ENCODE data around the gene SPPL3. TPM values are rescaled to one million over a fixed set of nuclear protein-coding genes. Genes with fewer than 3 reads are reported as not detected.

Gene SPPL3
- total and polyA plus RNA-seq, 2 experiments from 2014 or later = 10.9 to 27.8 TPM

DNA sequence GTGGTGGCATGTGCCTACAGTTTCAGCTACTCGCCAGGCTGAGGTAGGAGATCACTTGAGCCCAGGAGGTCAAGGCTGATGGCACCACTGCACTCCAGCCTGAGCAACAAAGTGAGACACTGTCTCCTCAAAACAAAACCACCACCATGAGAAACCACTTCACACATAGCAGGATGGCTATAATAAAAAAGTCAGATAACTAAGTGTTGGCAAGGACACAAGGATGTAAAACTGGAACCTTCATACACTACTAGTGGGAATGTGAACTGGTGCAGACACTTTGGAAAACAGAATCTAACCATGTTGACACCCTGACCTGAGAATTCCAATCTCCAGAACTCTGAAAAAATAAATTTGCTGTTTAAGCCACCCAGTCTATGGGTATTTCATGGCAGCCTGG is 110.8 kb downstream of the SPPL3 start:
- H3K27ac ChIP-seq (ENCODE audit: low read depth) = no peak overlapping the region
- Mint-ChIP-seq H3K27ac (no peak overlapping the region), H3K4me1 (no peaks in the 10 kb centered on the region), H3K9me3 (peaks cover 20% of the 10 kb centered on the region), H3K4me3 (no peak overlapping the region), H3K36me3 (ENCODE audit: low read depth) (peaks cover 24% of the 10 kb centered on the region), H3K27me3 (ENCODE audit: insufficient read depth, low read depth, poor library complexity) (no peaks in the 10 kb centered on the region)
- no peaks in the 10 kb centered on the region for H3K79me2 ChIP-seq (replicated peaks; ENCODE audit: insufficient read depth)
- no peaks in the 10 kb centered on the region for H3K36me3 ChIP-seq (ENCODE audit: insufficient read depth)
- no peaks in the 10 kb centered on the region for H3K4me1 ChIP-seq (ENCODE audit: insufficient read depth)
- H4K20me1 ChIP-seq (replicated peaks; ENCODE audit: insufficient read depth) = no peaks in the 10 kb centered on the region
- H3K9me2 ChIP-seq (ENCODE audit: insufficient read depth) = no peaks in the 10 kb centered on the region
- H2AFZ ChIP-seq = no peak overlapping the region
- TF ChIP-seq, protein P1, sequence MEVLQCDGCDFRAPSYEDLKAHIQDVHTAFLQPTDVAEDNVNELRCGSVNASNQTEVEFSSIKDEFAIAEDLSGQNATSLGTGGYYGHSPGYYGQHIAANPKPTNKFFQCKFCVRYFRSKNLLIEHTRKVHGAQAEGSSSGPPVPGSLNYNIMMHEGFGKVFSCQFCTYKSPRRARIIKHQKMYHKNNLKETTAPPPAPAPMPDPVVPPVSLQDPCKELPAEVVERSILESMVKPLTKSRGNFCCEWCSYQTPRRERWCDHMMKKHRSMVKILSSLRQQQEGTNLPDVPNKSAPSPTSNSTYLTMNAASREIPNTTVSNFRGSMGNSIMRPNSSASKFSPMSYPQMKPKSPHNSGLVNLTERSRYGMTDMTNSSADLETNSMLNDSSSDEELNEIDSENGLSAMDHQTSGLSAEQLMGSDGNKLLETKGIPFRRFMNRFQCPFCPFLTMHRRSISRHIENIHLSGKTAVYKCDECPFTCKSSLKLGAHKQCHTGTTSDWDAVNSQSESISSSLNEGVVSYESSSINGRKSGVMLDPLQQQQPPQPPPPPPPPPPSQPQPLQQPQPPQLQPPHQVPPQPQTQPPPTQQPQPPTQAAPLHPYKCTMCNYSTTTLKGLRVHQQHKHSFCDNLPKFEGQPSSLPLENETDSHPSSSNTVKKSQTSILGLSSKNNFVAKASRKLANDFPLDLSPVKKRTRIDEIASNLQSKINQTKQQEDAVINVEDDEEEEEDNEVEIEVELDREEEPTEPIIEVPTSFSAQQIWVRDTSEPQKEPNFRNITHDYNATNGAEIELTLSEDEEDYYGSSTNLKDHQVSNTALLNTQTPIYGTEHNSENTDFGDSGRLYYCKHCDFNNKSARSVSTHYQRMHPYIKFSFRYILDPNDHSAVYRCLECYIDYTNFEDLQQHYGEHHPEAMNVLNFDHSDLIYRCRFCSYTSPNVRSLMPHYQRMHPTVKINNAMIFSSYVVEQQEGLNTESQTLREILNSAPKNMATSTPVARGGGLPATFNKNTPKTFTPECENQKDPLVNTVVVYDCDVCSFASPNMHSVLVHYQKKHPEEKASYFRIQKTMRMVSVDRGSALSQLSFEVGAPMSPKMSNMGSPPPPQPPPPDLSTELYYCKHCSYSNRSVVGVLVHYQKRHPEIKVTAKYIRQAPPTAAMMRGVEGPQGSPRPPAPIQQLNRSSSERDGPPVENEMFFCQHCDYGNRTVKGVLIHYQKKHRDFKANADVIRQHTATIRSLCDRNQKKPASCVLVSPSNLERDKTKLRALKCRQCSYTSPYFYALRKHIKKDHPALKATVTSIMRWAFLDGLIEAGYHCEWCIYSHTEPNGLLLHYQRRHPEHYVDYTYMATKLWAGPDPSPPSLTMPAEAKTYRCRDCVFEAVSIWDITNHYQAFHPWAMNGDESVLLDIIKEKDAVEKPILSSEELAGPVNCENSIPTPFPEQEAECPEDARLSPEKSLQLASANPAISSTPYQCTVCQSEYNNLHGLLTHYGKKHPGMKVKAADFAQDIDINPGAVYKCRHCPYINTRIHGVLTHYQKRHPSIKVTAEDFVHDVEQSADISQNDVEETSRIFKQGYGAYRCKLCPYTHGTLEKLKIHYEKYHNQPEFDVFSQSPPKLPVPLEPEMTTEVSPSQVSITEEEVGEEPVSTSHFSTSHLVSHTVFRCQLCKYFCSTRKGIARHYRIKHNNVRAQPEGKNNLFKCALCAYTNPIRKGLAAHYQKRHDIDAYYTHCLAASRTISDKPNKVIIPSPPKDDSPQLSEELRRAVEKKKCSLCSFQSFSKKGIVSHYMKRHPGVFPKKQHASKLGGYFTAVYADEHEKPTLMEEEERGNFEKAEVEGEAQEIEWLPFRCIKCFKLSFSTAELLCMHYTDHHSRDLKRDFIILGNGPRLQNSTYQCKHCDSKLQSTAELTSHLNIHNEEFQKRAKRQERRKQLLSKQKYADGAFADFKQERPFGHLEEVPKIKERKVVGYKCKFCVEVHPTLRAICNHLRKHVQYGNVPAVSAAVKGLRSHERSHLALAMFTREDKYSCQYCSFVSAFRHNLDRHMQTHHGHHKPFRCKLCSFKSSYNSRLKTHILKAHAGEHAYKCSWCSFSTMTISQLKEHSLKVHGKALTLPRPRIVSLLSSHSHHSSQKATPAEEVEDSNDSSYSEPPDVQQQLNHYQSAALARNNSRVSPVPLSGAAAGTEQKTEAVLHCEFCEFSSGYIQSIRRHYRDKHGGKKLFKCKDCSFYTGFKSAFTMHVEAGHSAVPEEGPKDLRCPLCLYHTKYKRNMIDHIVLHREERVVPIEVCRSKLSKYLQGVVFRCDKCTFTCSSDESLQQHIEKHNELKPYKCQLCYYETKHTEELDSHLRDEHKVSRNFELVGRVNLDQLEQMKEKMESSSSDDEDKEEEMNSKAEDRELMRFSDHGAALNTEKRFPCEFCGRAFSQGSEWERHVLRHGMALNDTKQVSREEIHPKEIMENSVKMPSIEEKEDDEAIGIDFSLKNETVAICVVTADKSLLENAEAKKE (CRISPR knock-in tag; IDR thresholded peaks at IDR 0.05) = no peak
- TF ChIP-seq, protein P2, sequence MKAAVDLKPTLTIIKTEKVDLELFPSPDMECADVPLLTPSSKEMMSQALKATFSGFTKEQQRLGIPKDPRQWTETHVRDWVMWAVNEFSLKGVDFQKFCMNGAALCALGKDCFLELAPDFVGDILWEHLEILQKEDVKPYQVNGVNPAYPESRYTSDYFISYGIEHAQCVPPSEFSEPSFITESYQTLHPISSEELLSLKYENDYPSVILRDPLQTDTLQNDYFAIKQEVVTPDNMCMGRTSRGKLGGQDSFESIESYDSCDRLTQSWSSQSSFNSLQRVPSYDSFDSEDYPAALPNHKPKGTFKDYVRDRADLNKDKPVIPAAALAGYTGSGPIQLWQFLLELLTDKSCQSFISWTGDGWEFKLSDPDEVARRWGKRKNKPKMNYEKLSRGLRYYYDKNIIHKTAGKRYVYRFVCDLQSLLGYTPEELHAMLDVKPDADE (IDR thresholded peaks at IDR 0.05) = no peak
- TF ChIP-seq POLR2AphosphoS5 (IDR thresholded peaks at IDR 0.05; ENCODE audit: low read depth) (no peak), EZH2phosphoT487 (IDR thresholded peaks at IDR 0.05; ENCODE audit: unreplicated experiment) (no peak), NANOG (IDR thresholded peaks at IDR 0.05; ENCODE audit: borderline replicate concordance) (no peak), ZNF331 (CRISPR knock-in tag; IDR thresholded peaks at IDR 0.05; ENCODE audit: low read depth) (no peak), CREB1 (CRISPR knock-in tag; IDR thresholded peaks at IDR 0.05; ENCODE audit: low read depth) (no peak), JUNB (IDR thresholded peaks at IDR 0.05; ENCODE audit: unreplicated experiment) (no peak), STAT1 (IDR thresholded peaks at IDR 0.05; ENCODE audit: unreplicated experiment) (no peak), EZH2 (IDR thresholded peaks at IDR 0.05; ENCODE audit: low read depth, unreplicated experiment) (no peak), ZNF114 (CRISPR knock-in tag; IDR thresholded peaks at IDR 0.05) (no peak)
- TF ChIP-seq, protein P3, sequence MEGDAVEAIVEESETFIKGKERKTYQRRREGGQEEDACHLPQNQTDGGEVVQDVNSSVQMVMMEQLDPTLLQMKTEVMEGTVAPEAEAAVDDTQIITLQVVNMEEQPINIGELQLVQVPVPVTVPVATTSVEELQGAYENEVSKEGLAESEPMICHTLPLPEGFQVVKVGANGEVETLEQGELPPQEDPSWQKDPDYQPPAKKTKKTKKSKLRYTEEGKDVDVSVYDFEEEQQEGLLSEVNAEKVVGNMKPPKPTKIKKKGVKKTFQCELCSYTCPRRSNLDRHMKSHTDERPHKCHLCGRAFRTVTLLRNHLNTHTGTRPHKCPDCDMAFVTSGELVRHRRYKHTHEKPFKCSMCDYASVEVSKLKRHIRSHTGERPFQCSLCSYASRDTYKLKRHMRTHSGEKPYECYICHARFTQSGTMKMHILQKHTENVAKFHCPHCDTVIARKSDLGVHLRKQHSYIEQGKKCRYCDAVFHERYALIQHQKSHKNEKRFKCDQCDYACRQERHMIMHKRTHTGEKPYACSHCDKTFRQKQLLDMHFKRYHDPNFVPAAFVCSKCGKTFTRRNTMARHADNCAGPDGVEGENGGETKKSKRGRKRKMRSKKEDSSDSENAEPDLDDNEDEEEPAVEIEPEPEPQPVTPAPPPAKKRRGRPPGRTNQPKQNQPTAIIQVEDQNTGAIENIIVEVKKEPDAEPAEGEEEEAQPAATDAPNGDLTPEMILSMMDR (conservative IDR thresholded peaks at IDR 0.05; ENCODE audit: low read depth in 2 of 2) = no peak
- TF ChIP-seq, protein P4, sequence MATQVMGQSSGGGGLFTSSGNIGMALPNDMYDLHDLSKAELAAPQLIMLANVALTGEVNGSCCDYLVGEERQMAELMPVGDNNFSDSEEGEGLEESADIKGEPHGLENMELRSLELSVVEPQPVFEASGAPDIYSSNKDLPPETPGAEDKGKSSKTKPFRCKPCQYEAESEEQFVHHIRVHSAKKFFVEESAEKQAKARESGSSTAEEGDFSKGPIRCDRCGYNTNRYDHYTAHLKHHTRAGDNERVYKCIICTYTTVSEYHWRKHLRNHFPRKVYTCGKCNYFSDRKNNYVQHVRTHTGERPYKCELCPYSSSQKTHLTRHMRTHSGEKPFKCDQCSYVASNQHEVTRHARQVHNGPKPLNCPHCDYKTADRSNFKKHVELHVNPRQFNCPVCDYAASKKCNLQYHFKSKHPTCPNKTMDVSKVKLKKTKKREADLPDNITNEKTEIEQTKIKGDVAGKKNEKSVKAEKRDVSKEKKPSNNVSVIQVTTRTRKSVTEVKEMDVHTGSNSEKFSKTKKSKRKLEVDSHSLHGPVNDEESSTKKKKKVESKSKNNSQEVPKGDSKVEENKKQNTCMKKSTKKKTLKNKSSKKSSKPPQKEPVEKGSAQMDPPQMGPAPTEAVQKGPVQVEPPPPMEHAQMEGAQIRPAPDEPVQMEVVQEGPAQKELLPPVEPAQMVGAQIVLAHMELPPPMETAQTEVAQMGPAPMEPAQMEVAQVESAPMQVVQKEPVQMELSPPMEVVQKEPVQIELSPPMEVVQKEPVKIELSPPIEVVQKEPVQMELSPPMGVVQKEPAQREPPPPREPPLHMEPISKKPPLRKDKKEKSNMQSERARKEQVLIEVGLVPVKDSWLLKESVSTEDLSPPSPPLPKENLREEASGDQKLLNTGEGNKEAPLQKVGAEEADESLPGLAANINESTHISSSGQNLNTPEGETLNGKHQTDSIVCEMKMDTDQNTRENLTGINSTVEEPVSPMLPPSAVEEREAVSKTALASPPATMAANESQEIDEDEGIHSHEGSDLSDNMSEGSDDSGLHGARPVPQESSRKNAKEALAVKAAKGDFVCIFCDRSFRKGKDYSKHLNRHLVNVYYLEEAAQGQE (IDR thresholded peaks at IDR 0.05; ENCODE audit: unreplicated experiment) = no peak
- no peak for DNase-seq (ENCODE audit: low spot score)
- H3K4me2 ChIP-seq = no peak overlapping the region
- no peaks in the 10 kb centered on the region for H3F3A ChIP-seq (replicated peaks; ENCODE audit: low read depth)
- ATAC-seq = no peak
- H3K4me3 ChIP-seq = no peak overlapping the region
- no peaks in the 10 kb centered on the region for H3K27me3 ChIP-seq (ENCODE audit: insufficient read depth)

Measured in GM23338 (cell line).